K562 (cell line): ENCODE measurements around the gene TCL1B. TPM values are rescaled to one million over a fixed set of nuclear protein-coding genes. Genes with fewer than 3 reads are reported as not detected.

Experiments used
- AFF4 ChIP-seq: sonication (generic); formaldehyde crosslinking; IDR thresholded peaks from 2 replicates; pipeline ENCODE4 v1.8.0; 2023; ENCODE audit warnings: mild to moderate bottlenecking, missing genetic modification reagents
- CBX5 ChIP-seq: IDR thresholded peaks from 2 replicates; pipeline ENCODE4 v1.6.1; 2014; ENCODE audit warnings: low read depth, borderline replicate concordance
- MTA2 ChIP-seq: fragments of 450-650 bp; IDR thresholded peaks from 2 replicates; pipeline ENCODE4 v1.6.1; 2016; ENCODE audit warnings: low read depth
- PHB ChIP-seq: fragments of 250-450 bp; sonication (Bioruptor Pico); IDR thresholded peaks from 2 replicates; pipeline ENCODE4 v1.5.0; 2021
- ZNF174 ChIP-seq: fragments of 250-450 bp; sonication (Bioruptor Pico); IDR thresholded peaks from 2 replicates; pipeline ENCODE4 v1.4.0; 2020; ENCODE audit warnings: mild to moderate bottlenecking
- ZNF282 ChIP-seq: sonication (generic); formaldehyde crosslinking; IDR thresholded peaks from 2 replicates; pipeline ENCODE4 v1.8.1; 2023; ENCODE audit warnings: missing genetic modification reagents
- polyA plus RNA-seq, 8 experiments: library from polyadenylated mRNA; depleted of rRNA in 4 of 8; stranded (reverse) in 5 of 8; unstranded in 3 of 8; fragments of >200 nt; fragmentation: Nextera tagmentation in 2 of 8; fragmentation: Illumina TruSeq in 1 of 8; extraction: Ambion mirVana in 2 of 8; extraction: Trizol in 1 of 8; gene quantifications; 2 replicates each; pipeline versions ENCODE4 v1.2.1 to v1.2.3, GENCODE V29; 2011 to 2014; ENCODE audit warnings: inconsistent platforms in 1 of 8, missing spikeins in 1 of 8
- total RNA-seq, 7 experiments: library from RNA; depleted of rRNA in 6 of 7; stranded (reverse); fragments of >200 nt in 6 of 7; fragmentation: Illumina TruSeq in 2 of 7; extraction: Trizol in 2 of 7; gene quantifications; 2 replicates each; pipeline versions ENCODE4 v1.2.1 to v1.2.3, GENCODE V29; 2011 to 2021; ENCODE audit warnings: low replicate concordance in 1 of 7
- TF ChIP-seq, protein P1 (sequence below), 2 experiments: fragments of 450-650 bp; IDR thresholded peaks; 2 replicates each; pipeline ENCODE4 v1.6.1; 2018; ENCODE audit warnings: mild to moderate bottlenecking in 2 of 2, low read depth in 1 of 2; ENCODE audit not compliant: partially characterized antibody in 2 of 2

Gene TCL1B
- total and polyA plus RNA-seq, 9 of the 15 experiments (the other 6 are each of a cell fraction or from before 2014, with no cell fraction given), result not detected

DNA sequence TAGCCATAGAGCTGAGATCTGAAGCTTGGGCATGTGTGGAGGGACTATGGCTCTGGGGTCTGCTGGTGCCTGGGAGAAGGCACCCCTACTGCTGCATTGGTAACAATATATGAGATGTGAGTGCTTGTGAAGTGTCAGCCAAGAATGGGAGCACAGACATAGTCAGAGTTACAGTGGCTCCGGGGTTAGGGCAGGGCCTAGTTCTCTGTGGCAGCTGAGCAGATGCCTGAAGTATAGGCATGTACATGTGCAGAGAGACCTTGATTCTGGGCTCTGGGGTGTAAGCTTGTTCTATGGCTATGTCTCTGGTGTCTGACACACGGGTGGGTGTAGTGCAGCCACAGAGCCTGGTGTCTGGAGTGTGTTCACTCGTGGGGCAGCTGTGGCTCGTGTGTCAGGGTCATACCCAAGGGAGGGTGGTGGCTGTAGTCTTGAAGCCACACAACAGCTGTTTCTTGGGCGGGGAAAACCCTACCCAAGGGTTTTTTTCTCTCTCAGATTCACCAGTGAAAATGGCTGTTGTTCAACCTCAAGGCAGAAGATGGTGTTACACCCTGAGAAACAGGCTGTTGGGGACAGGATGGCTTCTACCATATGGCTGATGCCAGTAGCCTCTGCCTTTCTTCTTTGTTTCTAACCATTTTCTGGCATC is 39.6 kb downstream of the TCL1B start (continued):
- TF ChIP-seq, protein P1, sequence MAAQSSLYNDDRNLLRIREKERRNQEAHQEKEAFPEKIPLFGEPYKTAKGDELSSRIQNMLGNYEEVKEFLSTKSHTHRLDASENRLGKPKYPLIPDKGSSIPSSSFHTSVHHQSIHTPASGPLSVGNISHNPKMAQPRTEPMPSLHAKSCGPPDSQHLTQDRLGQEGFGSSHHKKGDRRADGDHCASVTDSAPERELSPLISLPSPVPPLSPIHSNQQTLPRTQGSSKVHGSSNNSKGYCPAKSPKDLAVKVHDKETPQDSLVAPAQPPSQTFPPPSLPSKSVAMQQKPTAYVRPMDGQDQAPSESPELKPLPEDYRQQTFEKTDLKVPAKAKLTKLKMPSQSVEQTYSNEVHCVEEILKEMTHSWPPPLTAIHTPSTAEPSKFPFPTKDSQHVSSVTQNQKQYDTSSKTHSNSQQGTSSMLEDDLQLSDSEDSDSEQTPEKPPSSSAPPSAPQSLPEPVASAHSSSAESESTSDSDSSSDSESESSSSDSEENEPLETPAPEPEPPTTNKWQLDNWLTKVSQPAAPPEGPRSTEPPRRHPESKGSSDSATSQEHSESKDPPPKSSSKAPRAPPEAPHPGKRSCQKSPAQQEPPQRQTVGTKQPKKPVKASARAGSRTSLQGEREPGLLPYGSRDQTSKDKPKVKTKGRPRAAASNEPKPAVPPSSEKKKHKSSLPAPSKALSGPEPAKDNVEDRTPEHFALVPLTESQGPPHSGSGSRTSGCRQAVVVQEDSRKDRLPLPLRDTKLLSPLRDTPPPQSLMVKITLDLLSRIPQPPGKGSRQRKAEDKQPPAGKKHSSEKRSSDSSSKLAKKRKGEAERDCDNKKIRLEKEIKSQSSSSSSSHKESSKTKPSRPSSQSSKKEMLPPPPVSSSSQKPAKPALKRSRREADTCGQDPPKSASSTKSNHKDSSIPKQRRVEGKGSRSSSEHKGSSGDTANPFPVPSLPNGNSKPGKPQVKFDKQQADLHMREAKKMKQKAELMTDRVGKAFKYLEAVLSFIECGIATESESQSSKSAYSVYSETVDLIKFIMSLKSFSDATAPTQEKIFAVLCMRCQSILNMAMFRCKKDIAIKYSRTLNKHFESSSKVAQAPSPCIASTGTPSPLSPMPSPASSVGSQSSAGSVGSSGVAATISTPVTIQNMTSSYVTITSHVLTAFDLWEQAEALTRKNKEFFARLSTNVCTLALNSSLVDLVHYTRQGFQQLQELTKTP (IDR thresholded peaks at IDR 0.05; ENCODE audit: low read depth in 1 of 2, partially characterized antibody in 2 of 2), result no peak
- TF ChIP-seq ZNF174 (no peak), AFF4 (CRISPR knock-in tag) (no peak), ZNF282 (CRISPR knock-in tag) (no peak), PHB (no peak), MTA2 (no peak), CBX5 (no peak)
- TF ChIP-seq, all 486 proteins: peak for 0
